ENCODE measurements around the gene LIPT2. TPM values are rescaled to one million over a fixed set of nuclear protein-coding genes. Genes with fewer than 3 reads are reported as not detected.
A peak's percentile ranks its signal among the peaks of the same experiment; 100 is the strongest.
"Not testable (repeated sequence)": the region's sequence is repeated elsewhere in the genome, so short reads cannot be mapped to it uniquely, and the experiment has no call there.

The LIPT2 gene
- total and polyA plus RNA-seq, 8 donors = 0.71 to 4.1 (median 1.6) TPM

- Histone ChIP-seq H3K27ac (no peak overlapping the region), H3K4me1 (peaks cover 0 to 7% (median 0%) of the 10 kb centered on the region in 3 donors), H3K9me3 (no peaks in the 10 kb centered on the region), H3K27me3 (no peaks in the 10 kb centered on the region), H3K4me3 (no peak overlapping the region), H3K36me3 (no peaks in the 10 kb centered on the region)
- TF ChIP-seq CTCF (IDR thresholded peaks at IDR 0.05) = no peak
- FAIRE-seq (no peak), DNase-seq (no peak), ATAC-seq (no peak)
- intact Hi-C loops (cut with DNase I) = no loop called here
- 85 to 86% methylated on average over 14 of the region's 14 CpGs for WGBS, 2 donors
Observed at GRCh38 chr11:74535371-74536160, 42.0 kb upstream of the LIPT2 start.

GRCh38 chr11:74534946-74535275 is 41.4 kb upstream of the LIPT2 start:
- H3K27me3 ChIP-seq; H3K36me3 ChIP-seq; FAIRE-seq; intact Hi-C loops (cut with DNase I); ATAC-seq; DNase-seq; H3K4me1 ChIP-seq; H3K9me3 ChIP-seq; H3K4me3 ChIP-seq; H3K27ac ChIP-seq: not testable (repeated sequence)
- 78 to 86% methylated on average over 10 of the region's 10 CpGs for WGBS, 2 donors

GRCh38 chr11:74534216-74534945 is 40.9 kb upstream of the LIPT2 start:
- DNase-seq (no peak), ATAC-seq (no peak), FAIRE-seq (no peak)
- intact Hi-C loops (cut with DNase I) = no loop called here
- H3K4me3 ChIP-seq = no peak overlapping the region
- no peak overlapping the region for H3K27ac ChIP-seq
- 86 to 87% methylated on average over 8 of the region's 8 CpGs for WGBS, 2 donors
- TF ChIP-seq CTCF (IDR thresholded peaks at IDR 0.05) = no peak
- H3K9me3 ChIP-seq = no peaks in the 10 kb centered on the region
- peaks cover 0 to 7% (median 0%) of the 10 kb centered on the region in 3 donors for H3K4me1 ChIP-seq
- no peaks in the 10 kb centered on the region for H3K36me3 ChIP-seq
- no peaks in the 10 kb centered on the region for H3K27me3 ChIP-seq

- H3K27ac ChIP-seq = peak overlapping the region in 1 of 4 donors; percentile 7
- H3K9me3 ChIP-seq = no peaks in the 10 kb centered on the region
- FAIRE-seq = no peak
- peak in 2 of 4 donors; percentile 25 to 26 for ATAC-seq
- intact Hi-C loops (cut with DNase I) = no loop called here
- no peak for DNase-seq
- no peaks in the 10 kb centered on the region for H3K27me3 ChIP-seq
- H3K36me3 ChIP-seq = no peaks in the 10 kb centered on the region
- H3K4me1 ChIP-seq = peaks cover 0 to 7% (median 0%) of the 10 kb centered on the region in 3 donors
- 84% methylated on average over 9 of the region's 9 CpGs for WGBS, 2 donors
- H3K4me3 ChIP-seq = no peak overlapping the region
- TF ChIP-seq CTCF (IDR thresholded peaks at IDR 0.05) = no peak
Observed at GRCh38 chr11:74533421-74533820, 39.9 kb upstream of the LIPT2 start.

- H3K36me3 ChIP-seq = no peaks in the 10 kb centered on the region
- no peak overlapping the region for H3K4me3 ChIP-seq
- H3K9me3 ChIP-seq = no peaks in the 10 kb centered on the region
- DNase-seq (peak in 1 of 6 donors; percentile 36), FAIRE-seq (no peak), ATAC-seq (peak; percentile 40 to 93 (median 78))
- 17 to 32% methylated on average over 5 of the region's 5 CpGs for WGBS, 2 donors
- intact Hi-C loops (cut with DNase I) = no loop called here
- TF ChIP-seq CTCF (IDR thresholded peaks at IDR 0.05) = no peak
- peaks cover 0 to 7% (median 0%) of the 10 kb centered on the region in 3 donors for H3K4me1 ChIP-seq
- H3K27ac ChIP-seq = peak overlapping the region in 1 of 4 donors; percentile 7
- no peaks in the 10 kb centered on the region for H3K27me3 ChIP-seq
Observed at GRCh38 chr11:74532501-74533246, 39.1 kb upstream of the LIPT2 start.

Data from pancreas (tissue), 10 donors.